AML-193 (cell line): ENCODE results near the gene REXO1.

Source experiments
- DNase-seq, 2 experiments: peaks; one replicate each; lab custom pipeline; 2025; lab: John Stamatoyannopoulos, UW

The REXO1 gene

GRCh38 chr19:1828279-1829238 is 19.7 kb downstream of the REXO1 start:
- no peak for DNase-seq

DNA sequence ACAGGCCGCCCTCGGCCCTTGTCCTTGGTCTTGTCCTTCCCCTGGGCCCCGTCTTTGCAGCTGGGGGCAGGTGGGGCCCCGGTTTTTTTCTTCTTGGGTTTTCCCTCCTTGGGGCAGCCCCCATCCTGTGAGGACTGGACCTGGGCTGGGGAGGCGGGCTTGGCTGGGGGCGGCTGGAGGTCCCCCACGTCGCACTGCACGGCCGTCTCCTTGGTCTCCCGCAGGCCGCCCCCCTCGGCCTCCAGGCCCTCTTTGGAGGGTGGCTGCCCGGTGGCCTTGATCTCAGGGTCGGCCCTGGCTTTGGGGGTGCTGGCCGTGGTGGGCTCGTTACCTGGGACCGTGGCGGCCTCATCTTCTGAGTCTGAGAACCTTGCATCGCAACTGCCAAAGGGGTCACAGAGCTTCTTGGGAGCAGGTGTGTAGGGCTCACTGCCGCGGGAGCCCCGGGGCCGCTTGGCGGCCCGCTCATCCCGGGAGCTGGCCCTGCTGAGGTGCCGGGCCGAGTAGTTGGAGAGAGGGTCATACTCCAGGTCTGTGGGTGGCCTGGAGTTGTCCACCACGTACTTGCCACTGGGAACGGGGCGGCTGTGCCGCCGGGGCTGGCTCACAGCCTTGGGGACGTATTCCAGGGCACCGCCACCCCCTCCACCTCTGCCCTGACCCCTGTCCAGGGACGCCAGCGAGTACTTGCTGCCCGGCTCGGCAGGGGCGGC is 20.6 kb downstream of the REXO1 start:
- no peak for DNase-seq

DNA sequence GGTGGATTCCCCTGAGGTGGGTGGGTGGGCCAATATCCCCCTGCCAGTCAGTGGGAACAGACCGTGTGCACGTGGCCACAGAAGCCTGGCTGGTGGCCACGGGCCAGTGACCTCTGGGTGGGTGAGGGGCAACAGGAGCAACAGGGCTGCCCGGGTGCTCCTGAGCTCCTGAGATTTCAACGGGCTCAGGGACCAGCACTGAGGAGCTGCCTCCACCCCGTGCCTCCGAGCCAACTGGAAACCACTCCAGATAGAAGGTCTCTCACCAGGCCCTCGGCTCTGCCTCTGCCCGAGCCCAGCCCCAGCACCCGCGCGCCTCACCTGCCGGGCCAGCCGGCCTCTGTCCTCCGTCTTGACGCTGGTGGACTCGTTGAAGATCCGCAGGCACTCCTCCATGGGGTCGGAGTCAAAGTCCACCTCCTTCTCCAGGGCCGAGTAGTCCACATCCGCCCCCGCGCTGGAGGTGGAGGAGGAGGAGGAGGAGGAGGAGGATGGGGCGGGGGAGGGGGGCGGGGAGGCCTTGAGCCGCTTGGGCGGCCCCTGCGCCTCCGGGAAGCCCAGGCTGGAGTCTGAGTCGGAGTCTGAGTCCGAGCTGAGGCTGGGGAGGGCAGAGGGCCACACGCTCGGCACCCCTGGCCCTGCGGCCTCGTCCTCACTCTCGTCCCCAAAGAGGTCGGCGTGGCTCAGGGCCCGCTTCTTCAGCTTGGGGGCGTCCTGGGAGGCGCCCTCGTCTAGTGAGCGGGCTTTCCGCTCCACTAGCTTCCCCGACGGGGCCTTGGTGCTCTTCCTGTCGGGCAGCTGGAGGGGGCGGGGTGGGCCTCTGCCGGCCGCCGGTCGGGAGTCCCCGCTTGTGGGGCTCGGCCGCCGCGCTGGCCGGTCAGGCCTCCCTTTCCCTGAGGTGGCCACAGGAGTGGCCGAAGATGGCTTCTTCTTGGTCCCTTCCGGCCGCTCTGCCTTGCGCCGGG is 21.4 kb downstream of the REXO1 start:
- no peak for DNase-seq

DNA sequence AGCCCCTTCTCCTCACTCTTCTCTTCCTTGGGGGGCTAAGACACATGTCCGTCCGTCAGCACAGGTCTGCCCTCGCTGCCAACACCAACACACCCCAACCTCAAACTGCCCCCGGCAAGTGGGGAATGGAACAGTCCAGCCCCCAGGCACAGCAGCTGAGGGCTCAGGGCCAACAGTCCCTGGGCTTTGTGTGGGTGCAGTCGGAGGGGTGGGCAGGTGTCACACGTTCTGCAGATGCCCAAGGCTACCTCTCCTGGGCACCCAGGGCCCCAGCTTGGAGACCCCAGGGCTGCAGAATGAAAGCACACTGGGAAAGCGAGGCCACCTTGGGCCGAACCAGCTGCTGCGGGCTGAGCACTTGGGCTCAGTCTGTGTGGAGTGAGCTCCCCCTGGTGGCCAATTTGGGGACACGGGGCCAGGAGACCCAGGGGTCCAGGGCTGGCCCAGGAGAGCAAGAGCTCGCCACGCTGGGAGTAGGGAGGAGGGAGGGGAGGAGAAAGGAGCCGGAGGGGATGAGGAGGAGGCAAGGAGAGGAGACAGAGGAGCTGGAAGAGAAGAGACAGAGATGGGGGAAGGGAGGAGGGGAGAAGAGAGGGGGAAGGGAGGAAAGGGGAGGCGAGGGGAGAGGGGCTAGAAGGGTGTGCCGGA is 22.2 kb downstream of the REXO1 start:
- DNase-seq: peak; percentile 12 to 20

GRCh38 chr19:1824252-1824622 is 24.0 kb downstream of the REXO1 start:
- DNase-seq: no peak

DNA sequence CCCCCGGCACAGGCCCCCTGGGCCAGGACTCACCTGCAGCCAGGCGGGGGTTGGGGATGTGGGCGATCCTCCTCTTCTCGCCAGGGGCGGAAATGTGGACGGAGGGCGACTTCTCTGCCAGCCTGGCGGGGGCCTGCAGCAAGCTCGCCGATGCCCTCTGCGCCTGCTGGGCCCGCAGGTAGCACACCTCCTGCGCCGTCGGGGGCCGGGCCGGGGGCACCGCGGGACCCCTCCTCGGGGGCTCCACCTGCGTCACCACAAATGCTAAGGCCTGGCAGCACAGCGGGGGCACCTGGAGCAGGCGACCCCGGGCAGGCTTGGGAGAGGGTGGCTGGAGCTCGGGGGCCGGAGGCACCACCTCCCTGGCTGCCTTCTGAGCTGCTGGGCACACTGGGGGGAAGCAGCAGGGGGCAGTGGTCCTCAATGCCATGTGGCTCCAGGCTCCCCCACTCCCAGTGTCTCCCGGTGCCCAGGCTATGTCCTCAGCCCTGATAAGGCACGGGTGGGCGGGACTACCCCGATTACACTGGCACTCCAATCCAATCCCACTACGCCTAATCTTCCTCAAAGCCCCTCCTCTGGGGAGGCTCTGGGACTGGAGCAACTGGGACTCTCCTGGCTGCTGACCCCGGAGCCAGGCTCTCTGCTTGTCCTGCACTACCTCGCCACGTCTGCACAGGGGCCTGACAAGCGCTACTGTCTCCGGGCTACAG is 24.6 kb downstream of the REXO1 start:
- DNase-seq: no peak

- DNase-seq: no peak
Measured at GRCh38 chr19:1823020-1823419, 25.3 kb downstream of the REXO1 start.

GRCh38 chr19:1822210-1822609 is 26.1 kb downstream of the REXO1 start:
- no peak for DNase-seq

GRCh38 chr19:1819341-1820255 is 28.7 kb downstream of the REXO1 start:
- no peak for DNase-seq

- DNase-seq: no peak
Measured at GRCh38 chr19:1818549-1819195, 29.6 kb downstream of the REXO1 start.

- no peak for DNase-seq
Measured at GRCh38 chr19:1817553-1818179, 30.6 kb downstream of the REXO1 start.

- no peak for DNase-seq
Measured at GRCh38 chr19:1816530-1817298, 31.6 kb downstream of the REXO1 start.

GRCh38 chr19:1815605-1816529 is 32.4 kb downstream of the REXO1 start:
- no peak for DNase-seq

DNA sequence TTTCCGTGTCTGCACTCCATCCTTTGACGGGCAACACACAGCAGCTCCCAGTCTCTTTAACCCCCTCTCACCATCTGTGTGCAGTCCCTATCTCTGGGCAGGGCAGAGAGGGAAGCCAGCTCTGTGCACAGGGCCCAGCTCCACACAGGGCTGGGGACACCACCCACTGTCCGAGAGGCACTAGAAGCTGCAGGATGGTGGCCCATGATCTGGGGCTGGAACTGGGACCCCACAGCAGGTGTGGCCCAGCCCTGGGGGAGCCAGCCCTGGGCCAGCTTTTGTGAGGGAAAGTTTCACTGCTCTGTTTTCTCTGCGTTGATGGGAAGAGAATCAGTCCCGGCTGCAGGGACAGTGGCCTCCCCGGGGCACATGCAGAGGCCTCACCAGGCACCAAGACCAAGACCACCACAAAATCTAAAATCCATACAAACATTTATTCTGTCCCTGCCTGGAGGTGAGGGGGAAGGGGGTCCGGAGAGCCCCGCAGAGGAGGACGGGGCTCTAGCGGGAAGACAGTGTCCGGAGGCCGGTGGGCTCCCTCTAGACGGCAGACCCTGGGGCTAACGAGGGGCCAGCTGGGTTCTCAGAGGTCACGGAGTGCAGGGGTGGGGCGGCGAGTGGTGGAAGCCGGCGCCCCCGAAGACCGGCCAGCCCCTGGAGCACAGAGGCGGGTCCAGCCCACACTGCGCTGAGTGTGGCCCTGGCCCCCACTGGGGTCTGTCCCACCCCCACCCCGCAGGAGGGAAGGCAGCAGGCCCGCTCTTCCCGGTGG is 33.3 kb downstream of the REXO1 start:
- no peak for DNase-seq

GRCh38 chr19:1814391-1814790 is 33.9 kb downstream of the REXO1 start:
- no peak for DNase-seq
